ENCODE data around the gene C1QL2. TPM values are rescaled to one million over a fixed set of nuclear protein-coding genes. Genes with fewer than 3 reads are reported as not detected.

The C1QL2 gene
- total RNA-seq, 1 experiment from 2014 or later, result not detected

DNA sequence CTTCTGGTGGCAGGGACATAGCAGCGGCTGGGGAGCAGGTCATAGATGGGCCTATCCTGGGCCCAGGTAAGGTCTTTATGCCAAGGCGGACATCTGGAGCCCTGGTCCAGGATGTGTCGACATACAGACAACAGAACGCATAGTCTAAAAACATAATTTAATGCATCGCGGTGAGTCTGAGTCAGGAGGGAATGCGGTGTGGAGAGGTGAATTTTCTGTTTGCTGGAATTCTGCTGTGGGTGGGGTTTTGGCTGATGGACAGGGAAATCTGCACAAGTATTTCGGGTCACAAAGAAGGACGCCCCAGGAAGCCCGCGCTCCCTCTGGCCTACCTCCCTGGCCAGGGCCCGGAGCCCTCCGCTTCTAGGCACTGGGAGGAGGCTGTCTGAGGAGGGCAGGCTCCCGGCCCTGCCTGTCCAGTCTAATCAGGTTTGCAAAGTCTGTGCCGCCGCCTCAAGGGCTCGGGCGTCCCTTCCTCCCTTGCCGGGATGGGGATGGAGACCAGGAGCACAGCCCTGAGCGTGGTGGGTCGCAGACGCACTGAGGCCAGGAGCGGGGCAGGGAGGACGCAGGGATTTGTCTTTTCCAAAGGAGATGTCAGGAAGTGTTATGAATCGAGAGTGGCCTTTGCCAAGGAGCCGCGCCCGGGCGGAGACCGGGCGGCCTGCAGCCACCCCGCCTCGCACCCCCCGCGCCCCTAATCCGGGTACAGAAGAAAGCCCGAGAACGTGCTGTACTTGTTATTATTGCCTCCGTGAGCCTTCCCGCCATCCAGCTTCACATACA lies 2.3 kb downstream of the C1QL2 start:
- POLR2A ChIA-PET, result no interaction called here
- RAD21 ChIA-PET (ENCODE audit: low non-redundant PET in 1 of 2, low total read pairs in 2 of 2, uncharacterized antibody in 2 of 2, unreplicated experiment in 2 of 2), result no interaction called here
- DNase-seq (ENCODE audit: low read depth, low spot score) (no peak), ATAC-seq (no peak)
- TF ChIP-seq SRF (IDR thresholded peaks at IDR 0.05; ENCODE audit: low read depth), result no peak
- no peak for TF ChIP-seq SP1 (IDR thresholded peaks at IDR 0.05; ENCODE audit: low read depth)
- no peak for TF ChIP-seq TCF7L2 (IDR thresholded peaks at IDR 0.05; ENCODE audit: borderline replicate concordance, extremely low read depth, insufficient read depth, insufficient read length)
- no peak for TF ChIP-seq ZNF274 (IDR thresholded peaks at IDR 0.05; ENCODE audit: low read depth, low read length)
- TF ChIP-seq, protein P1, sequence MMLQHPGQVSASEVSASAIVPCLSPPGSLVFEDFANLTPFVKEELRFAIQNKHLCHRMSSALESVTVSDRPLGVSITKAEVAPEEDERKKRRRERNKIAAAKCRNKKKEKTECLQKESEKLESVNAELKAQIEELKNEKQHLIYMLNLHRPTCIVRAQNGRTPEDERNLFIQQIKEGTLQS (IDR thresholded peaks at IDR 0.05), result no peak
- no peak for TF ChIP-seq EGR1 (IDR thresholded peaks at IDR 0.05; ENCODE audit: low read depth)
- TF ChIP-seq, protein P2, sequence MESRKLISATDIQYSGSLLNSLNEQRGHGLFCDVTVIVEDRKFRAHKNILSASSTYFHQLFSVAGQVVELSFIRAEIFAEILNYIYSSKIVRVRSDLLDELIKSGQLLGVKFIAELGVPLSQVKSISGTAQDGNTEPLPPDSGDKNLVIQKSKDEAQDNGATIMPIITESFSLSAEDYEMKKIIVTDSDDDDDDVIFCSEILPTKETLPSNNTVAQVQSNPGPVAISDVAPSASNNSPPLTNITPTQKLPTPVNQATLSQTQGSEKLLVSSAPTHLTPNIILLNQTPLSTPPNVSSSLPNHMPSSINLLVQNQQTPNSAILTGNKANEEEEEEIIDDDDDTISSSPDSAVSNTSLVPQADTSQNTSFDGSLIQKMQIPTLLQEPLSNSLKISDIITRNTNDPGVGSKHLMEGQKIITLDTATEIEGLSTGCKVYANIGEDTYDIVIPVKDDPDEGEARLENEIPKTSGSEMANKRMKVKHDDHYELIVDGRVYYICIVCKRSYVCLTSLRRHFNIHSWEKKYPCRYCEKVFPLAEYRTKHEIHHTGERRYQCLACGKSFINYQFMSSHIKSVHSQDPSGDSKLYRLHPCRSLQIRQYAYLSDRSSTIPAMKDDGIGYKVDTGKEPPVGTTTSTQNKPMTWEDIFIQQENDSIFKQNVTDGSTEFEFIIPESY (IDR thresholded peaks at IDR 0.05; ENCODE audit: extremely low read depth, insufficient replicate concordance, low read length), result no peak
- TF ChIP-seq CEBPB (IDR thresholded peaks at IDR 0.05; ENCODE audit: low read depth), result no peak
- no peak for TF ChIP-seq EZH2phosphoT487 (IDR thresholded peaks at IDR 0.05; ENCODE audit: borderline replicate concordance)
- no peak for TF ChIP-seq YY1 (IDR thresholded peaks at IDR 0.05; ENCODE audit: extremely low read depth, insufficient replicate concordance, low read depth, low read length)
- TF ChIP-seq CBX3 (IDR thresholded peaks at IDR 0.05; ENCODE audit: low read depth), result no peak
- TF ChIP-seq FOSL1 (IDR thresholded peaks at IDR 0.05; ENCODE audit: low read depth), result no peak
- TF ChIP-seq POLR2A (IDR thresholded peaks at IDR 0.05; ENCODE audit: borderline replicate concordance, extremely low read depth, insufficient read depth, insufficient read length), result no peak
- TF ChIP-seq, protein P3, sequence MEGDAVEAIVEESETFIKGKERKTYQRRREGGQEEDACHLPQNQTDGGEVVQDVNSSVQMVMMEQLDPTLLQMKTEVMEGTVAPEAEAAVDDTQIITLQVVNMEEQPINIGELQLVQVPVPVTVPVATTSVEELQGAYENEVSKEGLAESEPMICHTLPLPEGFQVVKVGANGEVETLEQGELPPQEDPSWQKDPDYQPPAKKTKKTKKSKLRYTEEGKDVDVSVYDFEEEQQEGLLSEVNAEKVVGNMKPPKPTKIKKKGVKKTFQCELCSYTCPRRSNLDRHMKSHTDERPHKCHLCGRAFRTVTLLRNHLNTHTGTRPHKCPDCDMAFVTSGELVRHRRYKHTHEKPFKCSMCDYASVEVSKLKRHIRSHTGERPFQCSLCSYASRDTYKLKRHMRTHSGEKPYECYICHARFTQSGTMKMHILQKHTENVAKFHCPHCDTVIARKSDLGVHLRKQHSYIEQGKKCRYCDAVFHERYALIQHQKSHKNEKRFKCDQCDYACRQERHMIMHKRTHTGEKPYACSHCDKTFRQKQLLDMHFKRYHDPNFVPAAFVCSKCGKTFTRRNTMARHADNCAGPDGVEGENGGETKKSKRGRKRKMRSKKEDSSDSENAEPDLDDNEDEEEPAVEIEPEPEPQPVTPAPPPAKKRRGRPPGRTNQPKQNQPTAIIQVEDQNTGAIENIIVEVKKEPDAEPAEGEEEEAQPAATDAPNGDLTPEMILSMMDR (IDR thresholded peaks at IDR 0.05 in 2 of 3, conservative IDR thresholded peaks at IDR 0.05 in 1 of 3; ENCODE audit: borderline replicate concordance in 1 of 3, insufficient read depth in 1 of 3, low read depth in 2 of 3, low read length in 2 of 3), result no peak
- no peak for TF ChIP-seq SIN3A (IDR thresholded peaks at IDR 0.05; ENCODE audit: low read depth)
- TF ChIP-seq, protein P4, sequence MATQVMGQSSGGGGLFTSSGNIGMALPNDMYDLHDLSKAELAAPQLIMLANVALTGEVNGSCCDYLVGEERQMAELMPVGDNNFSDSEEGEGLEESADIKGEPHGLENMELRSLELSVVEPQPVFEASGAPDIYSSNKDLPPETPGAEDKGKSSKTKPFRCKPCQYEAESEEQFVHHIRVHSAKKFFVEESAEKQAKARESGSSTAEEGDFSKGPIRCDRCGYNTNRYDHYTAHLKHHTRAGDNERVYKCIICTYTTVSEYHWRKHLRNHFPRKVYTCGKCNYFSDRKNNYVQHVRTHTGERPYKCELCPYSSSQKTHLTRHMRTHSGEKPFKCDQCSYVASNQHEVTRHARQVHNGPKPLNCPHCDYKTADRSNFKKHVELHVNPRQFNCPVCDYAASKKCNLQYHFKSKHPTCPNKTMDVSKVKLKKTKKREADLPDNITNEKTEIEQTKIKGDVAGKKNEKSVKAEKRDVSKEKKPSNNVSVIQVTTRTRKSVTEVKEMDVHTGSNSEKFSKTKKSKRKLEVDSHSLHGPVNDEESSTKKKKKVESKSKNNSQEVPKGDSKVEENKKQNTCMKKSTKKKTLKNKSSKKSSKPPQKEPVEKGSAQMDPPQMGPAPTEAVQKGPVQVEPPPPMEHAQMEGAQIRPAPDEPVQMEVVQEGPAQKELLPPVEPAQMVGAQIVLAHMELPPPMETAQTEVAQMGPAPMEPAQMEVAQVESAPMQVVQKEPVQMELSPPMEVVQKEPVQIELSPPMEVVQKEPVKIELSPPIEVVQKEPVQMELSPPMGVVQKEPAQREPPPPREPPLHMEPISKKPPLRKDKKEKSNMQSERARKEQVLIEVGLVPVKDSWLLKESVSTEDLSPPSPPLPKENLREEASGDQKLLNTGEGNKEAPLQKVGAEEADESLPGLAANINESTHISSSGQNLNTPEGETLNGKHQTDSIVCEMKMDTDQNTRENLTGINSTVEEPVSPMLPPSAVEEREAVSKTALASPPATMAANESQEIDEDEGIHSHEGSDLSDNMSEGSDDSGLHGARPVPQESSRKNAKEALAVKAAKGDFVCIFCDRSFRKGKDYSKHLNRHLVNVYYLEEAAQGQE (IDR thresholded peaks at IDR 0.05; ENCODE audit: low read depth), result no peak
- TF ChIP-seq, protein P5, sequence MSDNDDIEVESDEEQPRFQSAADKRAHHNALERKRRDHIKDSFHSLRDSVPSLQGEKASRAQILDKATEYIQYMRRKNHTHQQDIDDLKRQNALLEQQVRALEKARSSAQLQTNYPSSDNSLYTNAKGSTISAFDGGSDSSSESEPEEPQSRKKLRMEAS (IDR thresholded peaks at IDR 0.05), result no peak
- H3K27me3 ChIP-seq (ENCODE audit: insufficient read depth, low read length), result peaks cover 32% of the 10 kb centered on the region
- no peak overlapping the region for H3K4me2 ChIP-seq (ENCODE audit: low read length)
- H3K4me3 ChIP-seq (replicated peaks in 1 of 2; ENCODE audit: low read depth in 1 of 2, low read length in 2 of 2), result no peak overlapping the region
- H3K9me3 ChIP-seq (ENCODE audit: control insufficient read depth in 1 of 2, insufficient read depth in 1 of 2, low read depth in 1 of 2, low read length in 2 of 2), result no peaks in the 10 kb centered on the region
- CTCF ChIA-PET, result no interaction called here
- H3K4me1 ChIP-seq (ENCODE audit: control insufficient read depth in 1 of 2, insufficient read depth in 2 of 2, low read length in 2 of 2), result no peaks in the 10 kb centered on the region
- no peaks in the 10 kb centered on the region for H3K79me2 ChIP-seq (ENCODE audit: insufficient read depth, low read length)
- no peaks in the 10 kb centered on the region for H3K36me3 ChIP-seq (ENCODE audit: control insufficient read depth in 1 of 2, insufficient read depth in 2 of 2, low read length in 2 of 2)
- H3K27ac ChIP-seq (ENCODE audit: low read depth, low read length), result no peak overlapping the region
- H2AFZ ChIP-seq (ENCODE audit: low read depth, low read length, poor library complexity, severe bottlenecking), result no peak overlapping the region
- H4K20me1 ChIP-seq (ENCODE audit: insufficient read depth), result no peaks in the 10 kb centered on the region
- H3K9me2 ChIP-seq (ENCODE audit: insufficient read depth), result no peaks in the 10 kb centered on the region
- H3K9ac ChIP-seq (ENCODE audit: low read length), result no peak overlapping the region
- intact Hi-C loops (cut with micrococcal nuclease), result no loop called here
- no TSS peak for BruUV-seq (replicated peaks)
